Upper lobe of left lung (tissue), 6 donors: Measurements from ENCODE around the gene CAMK1D. TPM values are rescaled to one million over a fixed set of nuclear protein-coding genes. Genes with fewer than 3 reads are reported as not detected.
A peak's percentile ranks its signal among the peaks of the same experiment; 100 is the strongest.

Source experiments
- ATAC-seq, 2 donors: fragments of 200-7000 bp; cut with Tn5 transposase; one replicate each; pipeline ENCODE4 v1.9.1; 2022; ENCODE audit warnings: mild to moderate bottlenecking in 2 of 2, moderate library complexity in 2 of 2; ENCODE audit not compliant: low FRiP score in 2 of 2
- DNase-seq, 2 donors: peaks; one replicate each; pipeline ENCODE4 v3.0.0-alpha.2; 2019 to 2020
- H3K27ac ChIP-seq, 4 donors: fragments of 200-600 bp; sonication (generic); one replicate each; pipeline ENCODE4 v1.5.1; 2016 to 2019
- H3K27me3 ChIP-seq, 4 donors: fragments of 200-600 bp; sonication (generic); one replicate each; pipeline ENCODE4 v1.5.1; 2017 to 2019
- H3K36me3 ChIP-seq, 4 donors: fragments of 200-600 bp; sonication (generic); one replicate each; pipeline ENCODE4 v1.5.1; 2016 to 2019
- H3K4me1 ChIP-seq, 4 donors: fragments of 200-600 bp; sonication (generic); one replicate each; pipeline ENCODE4 v1.5.1; 2018 to 2019
- H3K4me3 ChIP-seq, 4 donors: fragments of 200-600 bp; sonication (generic); one replicate each; pipeline ENCODE4 v1.5.1; 2017 to 2019; ENCODE audit warnings: mild to moderate bottlenecking in 2 of 4, moderate library complexity in 1 of 4
- H3K9me3 ChIP-seq, 4 donors: fragments of 200-600 bp; sonication (generic); one replicate each; pipeline ENCODE4 v1.5.1; 2018 to 2019
- CTCF ChIP-seq, 6 experiments: fragments of 450-650 bp in 4 of 6; fragments of 200-600 bp in 2 of 6; sonication (generic) in 2 of 6; IDR thresholded peaks; one replicate each; pipeline ENCODE4 v1.5.1; 2016 to 2019; ENCODE audit warnings: antibody characterized with exemption in 6 of 6
- EP300 ChIP-seq, 4 donors: sonication (generic); formaldehyde crosslinking; IDR thresholded peaks; one replicate each; pipeline ENCODE4 v1.5.1; 2017; ENCODE audit warnings: antibody characterized with exemption in 4 of 4, control low read depth in 2 of 4
- POLR2A ChIP-seq, 4 donors: fragments of 450-650 bp; IDR thresholded peaks; one replicate each; pipeline ENCODE4 v1.5.1; 2016 to 2017; ENCODE audit warnings: antibody characterized with exemption in 4 of 4, mild to moderate bottlenecking in 2 of 4
- POLR2AphosphoS5 ChIP-seq, 2 donors: sonication (generic); formaldehyde crosslinking; IDR thresholded peaks; one replicate each; pipeline ENCODE4 v1.5.1; 2017; ENCODE audit warnings: antibody characterized with exemption in 2 of 2
- WGBS, 2 donors: methylation state at CpG; one replicate each; pipeline ENCODE4 v1.1.5; 2017 to 2018; 5-methylcytosine and 5-hydroxymethylcytosine counted together
- total RNA-seq, 6 donors: library from RNA; depleted of rRNA in 4 of 6; stranded (reverse); fragments of >200 nt in 4 of 6; gene quantifications; one replicate each; pipeline versions ENCODE4 v1.1.0 to v1.2.1, GENCODE V29; 2016 to 2021
- donor health status: DM: no; HTN: no; CAD: no; lungs with moderate emphysema.
- donor health status: DM: no; HTN: yes; CAD: no; lungs with severe emphysema.

The CAMK1D gene
- total RNA-seq, 6 donors from 2014 or later = 6.2 to 29.2 (median 19.0) TPM

DNA sequence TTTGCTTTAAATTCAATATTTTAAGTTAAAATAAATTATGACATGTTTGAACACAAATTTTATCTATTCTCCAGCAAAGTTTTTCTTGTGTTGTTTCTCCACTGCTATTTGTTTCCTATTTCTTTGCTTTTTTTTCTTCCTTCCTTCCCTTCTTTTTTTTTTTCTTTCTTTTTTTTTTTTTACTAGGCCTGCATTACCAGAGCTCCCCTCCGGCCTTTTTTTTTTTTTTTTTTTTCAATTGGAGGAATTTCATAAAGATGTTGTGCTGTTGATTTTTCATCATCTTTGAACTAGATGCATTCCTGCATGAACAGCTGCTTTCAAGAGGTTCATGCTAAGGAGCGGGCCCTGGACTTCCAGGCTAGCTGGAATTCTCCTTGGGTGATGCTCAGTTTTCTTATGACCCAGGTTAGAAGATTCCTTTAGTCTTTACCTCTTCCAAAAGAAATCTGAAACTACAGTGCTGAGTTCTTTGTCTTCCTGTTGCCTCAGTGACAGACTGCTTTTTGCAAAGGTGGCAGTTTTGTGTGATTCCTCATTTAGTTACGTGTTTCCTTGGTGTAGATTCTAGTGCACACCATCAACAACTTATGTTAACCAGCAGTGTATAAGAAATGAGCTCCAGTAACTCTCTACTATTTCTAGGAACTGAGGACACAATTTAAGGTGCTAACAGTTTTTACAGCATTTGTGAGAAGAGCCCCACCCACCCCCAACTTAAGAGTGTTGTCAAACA lies 4.8 kb upstream of the CAMK1D start:
- H3K27me3 ChIP-seq = no peaks in the 10 kb centered on the region
- TF ChIP-seq CTCF (IDR thresholded peaks at IDR 0.05) (no peak), EP300 (IDR thresholded peaks at IDR 0.05) (no peak), POLR2A (IDR thresholded peaks at IDR 0.05) (no peak), POLR2AphosphoS5 (IDR thresholded peaks at IDR 0.05) (no peak)

GRCh38 chr10:12346707-12347106 lies 2.6 kb upstream of the CAMK1D start:
- H3K9me3 ChIP-seq = no peaks in the 10 kb centered on the region
- H3K4me3 ChIP-seq = no peak overlapping the region
- no peak overlapping the region for H3K27ac ChIP-seq
- peaks cover 11 to 31% (median 22%) of the 10 kb centered on the region in 4 donors for H3K4me1 ChIP-seq
- H3K27me3 ChIP-seq = peaks cover 0 to 3% (median 0%) of the 10 kb centered on the region in 4 donors
- no peaks in the 10 kb centered on the region for H3K36me3 ChIP-seq
- no peak for ATAC-seq
- TF ChIP-seq POLR2AphosphoS5 (IDR thresholded peaks at IDR 0.05) (no peak), POLR2A (IDR thresholded peaks at IDR 0.05) (no peak), EP300 (IDR thresholded peaks at IDR 0.05) (no peak)
- DNase-seq = no peak
- WGBS, 2 donors = 85 to 93% methylated on average over 10 of the region's 10 CpGs

More for the DNA sequence above, 4.8 kb upstream of the CAMK1D start:
- Histone ChIP-seq H3K4me1 (peaks cover 0 to 10% (median 6%) of the 10 kb centered on the region in 4 donors), H3K4me3 (no peak overlapping the region), H3K9me3 (no peaks in the 10 kb centered on the region), H3K36me3 (no peaks in the 10 kb centered on the region), H3K27ac (no peak overlapping the region)
- DNase-seq (no peak), ATAC-seq (no peak)
- 74 to 77% methylated on average over 3 of the region's 3 CpGs for WGBS, 2 donors

DNA sequence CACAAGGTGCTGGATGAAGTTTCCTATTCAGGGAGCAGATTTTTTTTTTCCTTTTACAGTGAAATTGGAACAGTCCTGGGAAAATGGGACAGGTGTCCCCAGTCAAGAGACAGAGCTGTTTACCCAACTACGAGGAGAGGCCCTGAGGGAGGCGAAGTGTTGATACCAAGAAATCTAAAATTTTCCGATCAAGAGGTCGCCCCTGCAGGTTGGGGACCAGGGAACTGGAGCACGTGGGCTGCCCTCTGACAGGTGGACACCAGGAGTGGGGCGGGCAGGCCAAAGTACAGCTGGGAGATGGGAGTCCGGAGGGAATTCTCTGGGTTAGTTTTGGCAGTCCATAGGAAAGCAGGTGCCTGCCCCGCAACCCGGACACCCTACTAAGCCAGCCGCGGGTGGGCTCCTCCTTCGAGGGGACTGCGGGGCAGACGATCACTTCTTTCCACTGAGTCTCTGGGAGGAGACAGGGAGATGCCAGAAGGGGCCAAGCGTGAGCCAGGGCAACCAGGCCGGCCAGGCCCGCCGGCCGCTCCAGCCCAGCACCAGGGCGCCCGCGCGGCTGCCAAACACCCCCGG lies 965 bp upstream of the CAMK1D start:
- ATAC-seq = peak in 1 of 2 donors; percentile 4
- TF ChIP-seq POLR2A (IDR thresholded peaks at IDR 0.05) (no peak), EP300 (IDR thresholded peaks at IDR 0.05) (no peak), CTCF (IDR thresholded peaks at IDR 0.05) (no peak), POLR2AphosphoS5 (IDR thresholded peaks at IDR 0.05) (no peak)

GRCh38 chr10:12349629-12350166 lies 351 bp downstream of the CAMK1D start:
- ATAC-seq (no peak), DNase-seq (peak in 1 of 2 donors; percentile 88)
- H3K27ac ChIP-seq = peak overlapping the region; percentile 80 to 96 (median 90)
- no peaks in the 10 kb centered on the region for H3K36me3 ChIP-seq
- no peak for TF ChIP-seq CTCF (IDR thresholded peaks at IDR 0.05)
- no peak for TF ChIP-seq EP300 (IDR thresholded peaks at IDR 0.05)
- TF ChIP-seq POLR2AphosphoS5 (IDR thresholded peaks at IDR 0.05) = no peak
- TF ChIP-seq POLR2A (IDR thresholded peaks at IDR 0.05) = no peak
- H3K27me3 ChIP-seq = peaks cover 0 to 3% (median 0%) of the 10 kb centered on the region in 4 donors
- H3K4me1 ChIP-seq = peaks cover 11 to 35% (median 22%) of the 10 kb centered on the region in 4 donors
- peak overlapping the region; percentile 72 to 81 (median 78) for H3K4me3 ChIP-seq
- no peaks in the 10 kb centered on the region for H3K9me3 ChIP-seq
- WGBS, 2 donors = 1% methylated on average over 10 to 37 of the region's 73 CpGs

More for the DNA sequence above, 965 bp upstream of the CAMK1D start:
- H3K27ac ChIP-seq = peak overlapping the region; percentile 80 to 96 (median 90)
- H3K27me3 ChIP-seq = peaks cover 0 to 3% (median 0%) of the 10 kb centered on the region in 4 donors
- 24 to 38% methylated on average over 15 to 24 of the region's 24 CpGs for WGBS, 2 donors
- no peak for DNase-seq
- peaks cover 11 to 35% (median 22%) of the 10 kb centered on the region in 4 donors for H3K4me1 ChIP-seq
- H3K36me3 ChIP-seq = no peaks in the 10 kb centered on the region
- H3K4me3 ChIP-seq = peak overlapping the region; percentile 34 to 81 (median 78)
- no peaks in the 10 kb centered on the region for H3K9me3 ChIP-seq
